Measurements from ENCODE around the gene YEATS2. TPM values are rescaled to one million over a fixed set of nuclear protein-coding genes. Genes with fewer than 3 reads are reported as not detected.
"Not testable (repeated sequence)": the region's sequence is repeated elsewhere in the genome, so short reads cannot be mapped to it uniquely, and the experiment has no call there.

YEATS2 gene
- polyA plus RNA-seq, 1 experiment = 38.3 TPM

DNA sequence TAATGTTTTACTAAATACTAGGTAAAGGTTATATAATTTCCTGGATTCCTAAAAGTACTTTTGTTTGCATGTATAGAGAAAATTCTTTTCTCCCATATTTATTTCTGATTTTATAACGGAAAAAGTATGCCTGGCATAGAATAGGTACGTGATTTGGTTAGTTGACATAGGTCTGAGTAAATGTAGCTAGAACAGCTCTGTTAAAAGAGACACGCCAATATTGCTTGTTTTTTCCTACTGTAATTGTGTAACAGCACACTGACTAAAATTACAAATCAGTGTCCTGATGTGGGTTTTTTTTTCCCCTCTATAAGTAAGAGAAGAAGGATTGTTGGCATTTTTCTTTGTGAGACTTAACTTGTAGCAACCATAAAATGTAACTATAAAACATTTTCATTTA, 35.5 kb upstream of the YEATS2 start:
- TF ChIP-seq, protein P1, sequence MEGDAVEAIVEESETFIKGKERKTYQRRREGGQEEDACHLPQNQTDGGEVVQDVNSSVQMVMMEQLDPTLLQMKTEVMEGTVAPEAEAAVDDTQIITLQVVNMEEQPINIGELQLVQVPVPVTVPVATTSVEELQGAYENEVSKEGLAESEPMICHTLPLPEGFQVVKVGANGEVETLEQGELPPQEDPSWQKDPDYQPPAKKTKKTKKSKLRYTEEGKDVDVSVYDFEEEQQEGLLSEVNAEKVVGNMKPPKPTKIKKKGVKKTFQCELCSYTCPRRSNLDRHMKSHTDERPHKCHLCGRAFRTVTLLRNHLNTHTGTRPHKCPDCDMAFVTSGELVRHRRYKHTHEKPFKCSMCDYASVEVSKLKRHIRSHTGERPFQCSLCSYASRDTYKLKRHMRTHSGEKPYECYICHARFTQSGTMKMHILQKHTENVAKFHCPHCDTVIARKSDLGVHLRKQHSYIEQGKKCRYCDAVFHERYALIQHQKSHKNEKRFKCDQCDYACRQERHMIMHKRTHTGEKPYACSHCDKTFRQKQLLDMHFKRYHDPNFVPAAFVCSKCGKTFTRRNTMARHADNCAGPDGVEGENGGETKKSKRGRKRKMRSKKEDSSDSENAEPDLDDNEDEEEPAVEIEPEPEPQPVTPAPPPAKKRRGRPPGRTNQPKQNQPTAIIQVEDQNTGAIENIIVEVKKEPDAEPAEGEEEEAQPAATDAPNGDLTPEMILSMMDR (IDR thresholded peaks at IDR 0.05; ENCODE audit: low read depth, low read length) = no peak
- Histone ChIP-seq H3K9me3 (ENCODE audit: control insufficient read depth, insufficient read depth, low read length) (peaks cover 2% of the 10 kb centered on the region; the same call in 1 of the 2 replicates), H3K27ac (ENCODE audit: low read depth, low read length) (no peak overlapping the region), H3K4me3 (ENCODE audit: low read depth, low read length) (no peak overlapping the region), H3K27me3 (ENCODE audit: control insufficient read depth, insufficient read depth, low read length) (peaks cover 2% of the 10 kb centered on the region)
- ChIA-PET CTCF (interaction anchor here (0.8 to 1.4 kb wide), 4 partner anchors 105 to 477 kb away, joined by 3 to 4 read pairs (median 3); partner anchors contain the start of gene MAP6D1), POLR2A (interaction anchor here (0.8 kb wide), 1 partner anchor 26 kb away, joined by 3 read pairs; no protein-coding TSS in a partner anchor)
- no peak for DNase-seq (ENCODE audit: low read depth, low spot score)

DNA sequence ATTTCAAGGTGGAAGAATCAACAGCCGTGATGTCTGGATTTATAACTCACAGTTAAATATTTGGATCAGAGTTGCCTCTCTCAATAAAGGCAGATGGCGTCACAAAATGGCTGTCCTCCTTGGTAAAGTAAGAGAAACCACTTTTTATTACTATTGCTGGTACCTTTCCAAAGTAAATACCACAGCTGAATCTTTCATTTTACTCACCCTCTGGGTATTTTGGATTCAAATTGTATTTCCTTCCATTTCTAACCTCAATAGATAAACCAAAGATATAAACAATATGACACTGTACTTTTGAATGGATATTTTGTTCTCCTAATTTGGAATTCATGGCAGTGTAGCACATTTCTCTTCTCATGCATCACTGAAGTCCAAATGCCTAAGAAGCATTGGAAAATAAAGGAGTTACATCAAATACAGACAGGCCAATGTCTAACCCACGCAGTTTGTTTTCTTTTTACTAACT, 32.6 kb upstream of the YEATS2 start:
- Histone ChIP-seq H3K4me3 (ENCODE audit: low read depth, low read length) (no peak overlapping the region), H3K9me3 (ENCODE audit: control insufficient read depth, insufficient read depth, low read length) (peaks cover 4% of the 10 kb centered on the region; the same call in 1 of the 2 replicates), H3K27ac (ENCODE audit: low read depth, low read length) (peak overlapping the region; percentile 67), H3K27me3 (ENCODE audit: control insufficient read depth, insufficient read depth, low read length) (no peaks in the 10 kb centered on the region)
- TF ChIP-seq, protein P1 (IDR thresholded peaks at IDR 0.05; ENCODE audit: low read depth, low read length) = no peak
- ChIA-PET POLR2A (interaction anchor here (1.2 kb wide), 1 partner anchor 28 kb away, joined by 3 read pairs; no protein-coding TSS in a partner anchor), CTCF (interaction anchor here (0.6 kb wide), 1 partner anchor 13 kb away, joined by 3 read pairs; no protein-coding TSS in a partner anchor)
- peak; percentile 78 for DNase-seq (ENCODE audit: low read depth, low spot score)

DNA sequence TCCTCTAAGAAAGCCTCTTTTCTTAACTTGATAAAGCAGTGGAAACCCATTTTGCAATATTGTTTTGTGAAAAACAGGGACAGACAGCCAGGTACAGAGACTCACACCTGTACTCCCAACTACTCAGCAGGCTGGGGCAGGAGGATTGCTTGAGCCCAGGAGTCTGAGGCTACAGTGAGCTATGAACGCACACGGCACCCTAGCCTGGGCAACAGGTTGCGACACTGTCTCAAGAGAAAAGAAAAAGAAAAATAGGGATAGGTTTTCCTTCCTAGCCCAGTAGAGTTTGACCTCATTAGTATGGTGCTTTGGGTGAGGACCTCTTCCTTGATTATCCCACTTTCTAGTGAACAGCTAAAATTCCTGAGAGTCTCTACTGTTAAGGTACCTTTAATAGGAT, 17.5 kb upstream of the YEATS2 start:
- Histone ChIP-seq H3K4me3 (ENCODE audit: low read depth, low read length) (no peak overlapping the region), H3K27ac (ENCODE audit: low read depth, low read length) (no peak overlapping the region), H3K9me3 (ENCODE audit: control insufficient read depth, insufficient read depth, low read length) (no peaks in the 10 kb centered on the region), H3K27me3 (ENCODE audit: control insufficient read depth, insufficient read depth, low read length) (no peaks in the 10 kb centered on the region)
- ChIA-PET POLR2A (no interaction called here), CTCF (no interaction called here)
- DNase-seq (ENCODE audit: low read depth, low spot score) = no peak
- TF ChIP-seq, protein P1 (IDR thresholded peaks at IDR 0.05; ENCODE audit: low read depth, low read length) = no peak

DNA sequence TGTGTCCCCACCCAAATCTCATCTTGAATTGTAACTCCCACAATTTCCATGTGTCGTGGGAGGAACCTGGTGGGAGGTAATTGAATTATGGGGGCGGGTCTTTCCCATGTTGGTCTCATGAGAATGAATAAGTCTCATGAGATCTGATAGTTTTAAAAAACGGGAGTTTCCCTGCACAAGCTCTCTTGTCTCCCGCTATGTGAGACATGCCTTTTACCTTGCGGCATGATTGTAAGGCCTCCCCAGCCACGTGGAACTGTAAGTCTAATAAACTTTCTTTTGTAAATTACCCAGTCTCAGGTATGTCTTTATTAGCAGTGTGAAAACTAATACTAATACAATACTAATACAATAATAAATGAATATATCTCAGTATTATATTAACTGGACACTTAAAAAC, 9.9 kb upstream of the YEATS2 start:
- H3K27me3 ChIP-seq (ENCODE audit: control insufficient read depth, insufficient read depth, low read length) = no peaks in the 10 kb centered on the region
- TF ChIP-seq, protein P1 (IDR thresholded peaks at IDR 0.05; ENCODE audit: low read depth, low read length) = no peak
- no peak overlapping the region for H3K4me3 ChIP-seq (ENCODE audit: low read depth, low read length)
- POLR2A ChIA-PET = no interaction called here
- CTCF ChIA-PET = no interaction called here
- no peaks in the 10 kb centered on the region; the same call in 1 of the 2 replicates for H3K9me3 ChIP-seq (ENCODE audit: control insufficient read depth, insufficient read depth, low read length)
- H3K27ac ChIP-seq (ENCODE audit: low read depth, low read length) = no peak overlapping the region
- no peak for DNase-seq (ENCODE audit: low read depth, low spot score)

DNA sequence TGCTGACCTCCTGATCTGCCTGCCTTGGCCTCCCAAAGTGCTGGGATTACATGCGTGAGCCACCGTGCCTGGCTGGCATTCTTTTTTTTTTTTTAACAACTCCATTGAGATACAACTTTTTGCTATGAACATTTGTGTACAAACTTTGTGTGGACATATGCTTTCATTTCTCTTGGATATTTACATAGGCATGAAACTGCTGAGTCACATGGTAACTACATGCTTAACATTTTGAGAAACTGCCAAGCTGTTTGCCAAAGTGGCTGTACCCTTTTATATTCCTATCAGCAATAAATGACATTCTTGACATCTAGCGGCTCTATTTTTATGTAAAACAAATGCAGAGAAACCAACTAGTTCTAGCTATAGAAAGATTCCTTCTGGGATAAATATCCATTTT, 8.7 kb upstream of the YEATS2 start:
- ChIA-PET CTCF (no interaction called here), POLR2A (no interaction called here)
- DNase-seq (ENCODE audit: low read depth, low spot score) = no peak
- TF ChIP-seq, protein P1 (IDR thresholded peaks at IDR 0.05; ENCODE audit: low read depth, low read length) = no peak
- no peak overlapping the region for H3K4me3 ChIP-seq (ENCODE audit: low read depth, low read length)
- peak overlapping the region; percentile 31 for H3K27ac ChIP-seq (ENCODE audit: low read depth, low read length)
- no peaks in the 10 kb centered on the region for H3K27me3 ChIP-seq (ENCODE audit: control insufficient read depth, insufficient read depth, low read length)
- H3K9me3 ChIP-seq (ENCODE audit: control insufficient read depth, insufficient read depth, low read length) = no peaks in the 10 kb centered on the region; the same call in 1 of the 2 replicates

DNA sequence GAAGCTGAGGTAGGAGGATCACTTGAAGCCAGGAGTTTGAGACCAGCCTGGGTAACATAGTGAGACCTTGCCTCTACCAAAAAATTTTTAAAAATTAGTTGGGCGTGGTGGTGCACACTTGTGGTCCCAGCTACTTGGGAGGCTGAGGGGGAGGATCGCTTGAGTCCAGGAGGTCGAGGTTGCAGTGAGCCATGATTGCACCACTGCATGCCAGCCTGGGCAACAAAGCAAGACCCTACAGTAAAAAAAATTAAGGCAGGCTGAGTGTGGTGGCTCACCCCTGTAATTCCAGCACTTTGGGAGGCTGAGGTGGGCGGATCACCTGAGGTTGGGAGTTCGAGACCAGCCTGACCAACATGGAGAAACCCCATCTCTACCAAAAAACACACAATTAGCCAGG, 8.0 kb upstream of the YEATS2 start:
- H3K4me3 ChIP-seq (ENCODE audit: low read depth, low read length); CTCF ChIA-PET; H3K9me3 ChIP-seq (ENCODE audit: control insufficient read depth, insufficient read depth, low read length); DNase-seq (ENCODE audit: low read depth, low spot score); POLR2A ChIA-PET; H3K27me3 ChIP-seq (ENCODE audit: control insufficient read depth, insufficient read depth, low read length): not testable (repeated sequence)
- peak overlapping the region; percentile 31 for H3K27ac ChIP-seq (ENCODE audit: low read depth, low read length)

Data from AG04450 (cell line).